GDM1 (cell line): Measurements from ENCODE around the gene ARHGAP25.
A peak's percentile ranks its signal among the peaks of the same experiment; 100 is the strongest.

Source experiments
- DNase-seq: peaks from one replicate; lab custom pipeline; 2025; lab: John Stamatoyannopoulos, UW

ARHGAP25 gene

DNA sequence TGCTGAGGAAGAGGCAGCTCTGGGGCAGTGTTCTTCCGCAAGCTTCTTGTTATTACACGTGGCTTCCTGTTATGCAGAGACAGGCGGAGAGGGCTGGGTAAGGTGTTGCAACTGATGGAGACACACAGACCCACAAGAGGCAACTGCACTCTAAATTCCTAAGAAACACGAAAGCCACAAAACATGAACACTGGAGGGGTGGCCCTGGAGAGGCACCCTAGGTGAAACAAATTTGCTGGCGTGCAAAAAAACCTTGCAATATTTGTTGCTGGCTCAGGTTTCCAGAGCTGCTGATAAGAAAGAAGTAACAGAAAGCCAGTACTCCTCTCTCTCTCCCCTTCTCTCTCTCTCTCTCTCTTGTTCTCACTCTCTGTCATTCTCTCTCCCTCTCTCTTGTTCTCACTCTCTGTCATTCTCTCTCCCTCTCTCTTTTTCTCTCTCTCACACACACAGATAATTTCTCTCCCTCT lies 31.8 kb downstream of the ARHGAP25 start:
- DNase-seq: peak; percentile 59

DNA sequence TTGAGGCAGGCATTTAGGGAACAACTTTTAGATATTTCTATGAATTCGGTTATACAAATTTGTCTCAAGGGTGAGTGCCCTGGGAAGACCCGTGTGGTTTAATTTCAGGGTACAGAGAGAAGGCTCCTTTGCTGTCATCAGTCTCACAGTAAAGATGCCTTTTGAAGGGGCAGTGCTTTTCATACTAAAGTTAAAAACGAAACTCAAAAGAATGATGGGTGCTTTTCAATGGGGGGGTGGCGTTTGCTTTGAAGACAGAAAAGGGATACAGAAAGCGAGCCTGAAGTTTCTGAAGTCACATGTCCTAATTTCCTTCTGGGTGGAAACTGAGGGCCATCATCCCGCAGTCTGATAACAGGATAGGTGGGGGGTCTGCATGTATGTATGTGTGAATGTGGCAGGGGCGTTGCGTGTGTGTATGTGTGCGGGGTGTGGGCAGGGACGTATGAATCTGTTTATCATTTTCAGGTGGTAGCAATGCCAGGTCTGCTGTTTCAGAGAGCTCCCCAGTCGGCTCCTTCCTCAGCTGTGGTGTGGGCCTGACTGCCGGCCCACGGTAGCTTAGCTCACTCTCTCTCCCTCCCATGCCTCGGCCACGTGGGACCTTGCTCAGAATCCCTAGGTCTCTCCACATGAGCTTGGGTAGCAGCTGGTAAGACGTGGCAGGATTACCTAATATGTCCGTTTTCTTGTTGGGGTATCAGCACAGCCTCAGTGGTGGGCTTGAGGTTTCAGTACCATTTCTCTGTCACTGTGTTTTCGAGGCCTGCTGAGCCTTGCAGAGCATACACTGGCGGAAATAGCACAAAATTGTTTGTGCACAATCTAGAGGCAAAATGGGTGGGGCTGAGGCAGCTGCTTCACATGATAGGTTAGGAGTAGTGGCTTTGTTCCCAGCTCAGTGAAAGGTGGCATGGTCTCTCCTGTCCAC lies 32.7 kb downstream of the ARHGAP25 start:
- DNase-seq: no peak

DNA sequence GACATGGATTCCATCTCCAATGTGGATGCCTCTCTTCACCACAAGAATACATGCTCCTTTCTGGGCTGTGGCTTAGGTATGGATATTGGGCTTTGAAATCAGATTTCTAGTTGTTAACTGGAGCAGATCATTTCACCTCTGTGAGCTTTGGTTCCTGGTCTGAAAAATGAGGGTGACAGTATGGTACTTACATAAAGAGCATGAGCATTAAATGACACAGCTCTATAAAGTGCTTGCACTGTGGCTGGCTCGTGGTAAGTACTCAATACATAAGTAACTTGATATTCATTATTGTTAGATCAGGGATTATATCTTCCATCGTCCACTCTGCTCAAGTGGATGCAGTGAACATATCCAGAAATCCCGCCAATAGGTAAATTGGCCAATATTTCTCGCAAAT lies 33.4 kb downstream of the ARHGAP25 start:
- DNase-seq: no peak

DNA sequence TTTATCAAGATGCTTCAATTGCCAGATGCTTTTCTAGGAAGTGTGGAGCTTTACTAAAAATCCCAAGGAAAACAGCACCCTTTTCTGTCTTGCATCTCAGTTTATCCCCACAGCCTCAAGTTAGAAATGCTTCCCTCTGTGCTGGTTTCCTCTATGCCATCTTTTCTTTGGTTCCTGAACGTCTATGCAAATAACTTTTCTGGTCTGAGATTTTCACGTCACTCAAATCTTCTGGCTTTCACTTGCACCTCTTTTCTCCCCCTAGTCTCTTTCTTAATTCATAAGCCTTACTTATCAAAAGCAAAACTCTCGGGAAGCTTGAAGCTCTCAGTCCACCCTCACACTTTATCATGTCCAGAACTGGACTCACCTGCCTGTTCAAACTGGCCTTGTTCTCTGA lies 33.9 kb downstream of the ARHGAP25 start:
- DNase-seq: no peak

DNA sequence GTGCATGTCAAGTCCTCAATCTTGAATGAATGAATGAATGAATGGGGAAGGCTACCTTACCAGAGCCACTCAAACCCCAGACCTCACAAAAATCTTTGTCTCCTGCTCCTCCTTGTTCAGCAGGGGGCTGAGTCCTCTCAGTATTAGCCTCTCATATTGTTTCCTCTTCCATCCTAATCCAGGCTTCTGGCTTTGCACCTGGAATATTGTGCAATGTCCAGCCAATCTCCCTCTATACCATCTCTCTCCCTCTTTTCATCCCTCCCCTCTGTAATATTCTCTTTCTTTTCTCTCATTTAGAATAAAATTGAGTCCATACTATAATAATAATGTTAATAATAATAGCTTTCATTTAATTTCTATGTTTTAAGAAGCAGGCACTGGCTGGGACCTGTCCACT lies 34.3 kb downstream of the ARHGAP25 start:
- DNase-seq: no peak

DNA sequence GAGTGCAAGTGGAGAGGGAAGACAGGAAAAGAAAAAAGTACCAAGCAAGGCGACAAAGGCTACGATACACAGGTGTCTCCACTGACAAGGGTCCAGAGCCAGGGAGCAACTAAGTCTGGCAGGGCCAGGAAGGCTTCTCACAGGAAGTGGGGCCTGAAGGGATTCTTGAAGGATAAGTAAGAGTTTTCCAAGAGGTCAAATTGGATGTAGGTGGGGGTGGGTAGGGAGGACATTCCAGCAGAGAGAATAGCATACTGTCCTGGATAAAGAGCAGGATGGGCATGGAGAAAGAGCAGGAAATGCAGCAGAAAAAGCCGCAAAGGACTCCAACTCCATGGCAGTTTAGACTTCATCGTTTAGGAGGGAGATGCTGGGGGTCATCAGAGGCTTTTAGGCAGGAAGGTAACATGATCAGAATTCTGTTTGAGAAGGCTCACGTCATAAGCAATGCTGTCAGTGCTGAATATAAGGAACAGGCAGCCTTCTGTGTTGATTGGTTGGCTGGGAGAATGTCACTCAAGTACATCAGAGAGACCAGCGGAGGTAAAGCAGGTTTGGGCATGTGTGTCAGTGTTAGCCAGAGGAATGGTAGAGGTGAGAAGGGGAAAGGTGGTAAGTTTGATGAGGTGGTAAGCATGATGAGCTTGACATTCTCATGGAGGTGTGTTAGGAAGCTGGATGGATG lies 35.1 kb downstream of the ARHGAP25 start:
- DNase-seq: no peak

DNA sequence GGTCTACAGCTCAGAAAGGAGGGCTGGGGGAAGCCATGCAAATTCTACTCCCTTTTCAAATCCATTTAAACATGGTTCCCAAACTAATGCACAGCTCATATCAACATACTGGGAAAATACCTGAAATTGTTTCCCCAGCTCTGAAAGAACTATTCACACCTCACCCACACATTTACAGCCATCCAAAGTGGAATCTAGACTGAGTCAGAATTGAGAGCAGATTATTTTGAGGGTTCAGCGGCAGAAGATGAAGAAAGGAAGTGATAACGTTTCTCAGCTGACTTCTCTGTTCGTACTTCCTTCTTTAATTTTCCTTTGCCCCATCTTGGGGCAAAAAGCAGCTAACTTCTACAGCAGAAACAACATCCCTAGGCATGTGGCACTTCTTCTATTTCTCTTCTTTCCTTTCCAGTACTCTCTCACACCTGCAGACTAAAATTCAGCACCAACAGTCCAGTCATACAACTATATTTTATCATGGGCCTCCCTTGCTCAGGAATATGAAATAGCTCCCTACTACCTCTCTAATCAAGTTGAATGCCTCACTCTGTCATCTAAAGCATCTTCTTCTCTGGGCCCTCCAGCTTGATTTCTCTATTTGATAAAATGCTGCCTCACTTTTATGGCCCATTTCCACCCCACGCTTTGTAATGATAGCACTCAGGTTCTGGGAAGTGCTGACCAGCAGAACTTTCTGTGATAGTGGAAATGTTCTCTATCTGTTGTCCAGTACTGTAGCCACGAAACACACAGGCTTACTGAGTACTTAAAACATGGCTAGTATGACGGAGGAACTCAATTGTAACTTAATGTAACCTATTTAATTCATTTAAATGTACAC lies 35.9 kb downstream of the ARHGAP25 start:
- no peak for DNase-seq

DNA sequence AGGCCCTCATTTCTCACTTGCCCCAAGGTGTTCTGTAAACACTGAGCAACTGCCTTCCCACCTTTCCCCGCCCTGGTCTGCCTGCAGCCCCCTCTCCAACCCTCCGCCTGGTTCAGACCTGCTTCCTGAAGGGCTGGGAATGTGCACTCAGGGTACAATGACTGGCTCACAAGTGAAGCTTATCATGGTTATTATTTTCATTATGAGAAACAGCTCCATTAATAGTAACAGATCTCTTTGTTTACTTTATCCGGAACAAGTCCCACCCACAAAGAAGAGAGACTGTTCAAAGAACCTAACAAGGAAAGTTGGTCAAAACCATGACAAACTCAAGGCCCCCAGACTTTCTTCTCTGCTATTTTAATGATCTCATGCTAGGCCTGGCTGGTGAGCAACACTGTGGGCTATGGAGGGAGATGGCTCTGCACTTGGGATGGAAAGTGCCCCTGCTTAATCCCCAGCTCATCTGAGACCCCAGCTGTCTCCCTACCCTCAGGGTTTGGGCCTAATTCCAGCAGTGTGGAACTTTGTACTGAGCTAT lies 36.7 kb downstream of the ARHGAP25 start:
- DNase-seq: no peak

DNA sequence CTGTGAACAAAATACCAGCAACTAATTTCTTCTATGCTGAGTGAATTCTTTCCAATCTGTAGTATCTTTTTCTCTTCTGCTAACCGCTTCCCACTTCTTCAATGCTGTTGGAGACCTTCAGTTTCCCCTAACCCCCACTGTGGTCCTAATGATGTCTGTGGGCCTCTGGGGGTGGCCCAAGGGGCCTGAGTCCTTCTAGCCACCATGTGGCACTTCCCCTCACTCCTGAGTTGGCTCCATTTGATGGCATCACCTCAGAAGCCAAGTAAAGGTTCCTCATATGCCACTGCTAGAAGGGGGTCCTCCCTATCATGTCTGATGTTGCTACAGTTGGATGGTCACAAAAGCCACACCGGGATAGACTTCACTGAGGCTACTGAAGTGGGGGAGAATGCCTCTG lies 37.5 kb downstream of the ARHGAP25 start:
- DNase-seq: no peak

DNA sequence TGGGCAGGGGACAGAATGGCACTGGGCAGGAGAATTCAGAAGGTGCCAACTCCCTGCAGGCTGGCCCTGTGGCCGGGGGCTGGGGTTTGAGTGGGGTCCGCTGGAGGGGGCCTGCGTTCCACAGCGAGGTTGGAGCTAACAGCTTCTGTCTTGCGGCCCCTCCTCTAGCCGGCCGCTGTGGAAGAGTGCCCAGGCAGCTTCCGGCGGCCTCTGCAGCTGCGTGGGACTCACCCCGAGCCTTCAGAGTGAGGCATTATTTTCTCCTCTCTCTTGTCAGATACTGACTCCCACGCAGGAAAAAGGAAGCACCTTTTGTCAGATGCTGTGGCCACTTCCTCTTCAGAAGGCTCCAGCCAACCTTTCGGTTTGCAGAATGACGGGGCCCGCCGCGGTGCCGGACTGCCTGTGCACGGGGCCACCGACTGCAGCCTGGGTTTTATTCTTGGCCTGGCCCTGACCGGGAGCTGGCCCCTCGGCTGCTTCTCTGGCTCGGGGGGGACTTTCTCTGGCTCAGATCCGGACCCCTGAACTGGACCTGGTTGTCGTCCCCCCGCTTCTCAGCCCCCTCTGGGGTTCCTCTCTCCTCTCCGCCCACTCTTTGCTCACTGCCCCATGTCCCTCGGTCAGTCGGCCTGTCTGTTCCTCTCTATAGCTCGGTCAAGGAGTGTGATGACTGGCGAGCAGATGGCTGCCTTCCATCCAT lies 40.1 kb downstream of the ARHGAP25 start:
- peak; percentile 95 for DNase-seq

DNA sequence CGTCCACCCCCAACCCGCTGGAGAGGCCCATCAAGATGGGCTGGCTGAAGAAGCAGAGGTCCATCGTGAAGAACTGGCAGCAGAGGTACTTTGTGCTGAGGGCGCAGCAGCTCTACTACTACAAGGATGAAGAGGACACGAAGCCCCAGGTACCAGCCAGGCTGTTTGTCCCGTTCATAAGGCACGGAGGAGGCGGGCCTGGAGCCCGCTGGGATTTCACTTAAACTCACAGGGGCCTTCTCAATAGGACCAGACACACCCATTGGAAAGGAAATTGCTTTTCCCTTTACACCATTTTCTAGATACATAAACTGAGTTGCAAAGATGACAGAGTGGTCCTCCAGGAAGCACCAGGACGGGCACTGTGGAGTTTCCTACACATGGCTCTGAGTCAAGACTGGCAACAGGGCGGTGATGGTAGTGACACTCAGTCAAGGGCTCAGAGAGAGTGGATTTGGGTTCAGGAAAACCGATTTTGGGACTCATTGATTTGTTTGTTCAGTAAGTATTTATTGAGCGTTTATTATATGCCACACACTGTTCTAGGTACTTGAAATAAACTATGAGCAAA lies 40.7 kb downstream of the ARHGAP25 start:
- DNase-seq: no peak

DNA sequence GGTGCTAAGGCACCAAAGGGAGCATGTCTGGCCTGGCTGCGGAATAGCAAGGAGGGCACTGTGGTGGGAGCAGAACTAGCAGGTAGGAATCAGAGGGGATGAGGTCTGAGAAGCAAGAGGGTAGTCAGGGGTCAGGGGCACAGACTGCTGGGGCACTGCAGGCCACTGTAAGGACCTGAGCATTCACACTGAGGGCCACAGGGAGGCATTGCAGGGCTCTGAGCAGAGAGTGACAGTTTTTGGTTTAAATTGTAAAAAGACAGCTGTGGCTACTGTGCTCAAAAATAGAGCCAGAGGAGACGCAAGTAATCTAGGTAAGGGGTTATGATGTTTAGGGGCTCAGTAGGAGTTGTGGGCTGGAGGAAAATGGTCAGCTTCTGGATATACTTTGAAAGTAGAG lies 41.5 kb downstream of the ARHGAP25 start:
- DNase-seq: no peak

DNA sequence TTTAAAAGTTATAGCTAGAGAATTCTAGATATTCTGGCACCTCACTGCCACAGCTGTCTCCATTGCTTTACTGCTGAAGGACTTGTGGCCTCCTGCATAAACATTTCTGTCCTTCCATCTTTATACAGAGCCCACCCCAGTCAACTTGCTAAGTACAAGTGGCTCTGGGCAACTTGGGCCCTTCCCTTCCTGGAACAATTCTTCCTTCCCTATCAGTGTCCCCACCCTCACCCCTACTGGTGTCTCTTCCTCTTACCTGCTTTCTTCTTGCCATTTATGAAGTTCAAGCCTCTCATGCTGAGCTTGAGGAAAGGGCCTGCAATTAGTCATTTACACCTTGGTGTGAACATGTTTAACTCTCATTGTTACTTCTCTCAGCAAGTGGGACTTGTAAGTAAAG lies 45.0 kb downstream of the ARHGAP25 start:
- no peak for DNase-seq

DNA sequence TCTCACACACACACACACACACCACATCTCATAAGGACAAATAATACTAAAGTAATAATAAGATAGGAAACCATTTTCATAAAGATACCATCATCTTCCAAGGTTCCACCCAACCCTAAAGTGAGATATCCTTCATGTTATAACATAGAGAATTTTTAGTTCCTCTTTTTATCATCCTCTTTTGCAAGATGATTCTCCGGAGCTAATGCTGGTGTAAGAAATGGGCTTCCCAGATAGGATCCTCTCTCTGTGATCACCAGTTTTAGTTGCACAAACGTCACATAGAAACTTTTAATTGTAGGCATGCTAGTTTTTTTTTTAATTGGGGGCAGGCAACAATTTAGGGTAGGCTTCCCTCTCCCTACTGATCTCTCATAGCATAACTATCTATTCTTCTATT lies 49.6 kb downstream of the ARHGAP25 start:
- DNase-seq: no peak

DNA sequence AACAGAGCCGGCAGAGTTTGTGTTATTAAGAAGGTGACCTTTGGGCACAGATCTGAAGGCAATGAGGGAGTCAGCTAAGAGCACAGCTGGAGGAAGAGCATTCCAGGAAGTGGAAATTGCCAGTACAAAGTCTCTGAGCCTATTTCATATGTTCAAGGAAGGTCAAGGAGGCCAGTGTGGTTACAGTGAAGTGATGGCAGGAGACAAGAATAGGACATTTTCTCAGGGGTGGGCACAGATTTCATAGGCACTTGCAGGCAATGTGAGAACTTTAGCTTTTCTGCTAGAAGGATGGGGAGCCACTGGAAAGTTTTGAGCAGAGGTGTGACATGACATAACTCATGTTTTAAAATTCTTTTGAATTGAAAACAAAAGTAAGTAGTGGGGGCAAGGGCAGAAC lies 50.3 kb downstream of the ARHGAP25 start:
- DNase-seq: no peak

DNA sequence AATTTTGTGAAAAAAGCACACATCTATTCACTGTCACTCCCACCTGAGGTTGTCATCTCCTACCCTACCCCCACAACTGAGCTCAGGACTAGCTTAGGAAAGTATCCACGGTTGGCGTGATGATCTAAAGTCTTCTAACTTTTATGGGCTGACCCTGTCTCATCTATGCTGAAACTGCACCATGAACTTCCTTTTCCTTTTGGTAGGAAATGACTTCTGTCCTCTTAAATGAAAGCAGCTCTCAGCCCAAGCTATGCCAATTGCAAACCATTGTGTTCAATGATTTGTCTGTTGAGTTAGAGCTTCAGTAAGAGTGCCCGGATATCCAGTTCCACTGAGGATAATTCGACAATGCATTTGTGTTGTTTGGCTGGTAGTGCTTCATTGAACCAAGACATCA lies 52.7 kb downstream of the ARHGAP25 start:
- DNase-seq: no peak

DNA sequence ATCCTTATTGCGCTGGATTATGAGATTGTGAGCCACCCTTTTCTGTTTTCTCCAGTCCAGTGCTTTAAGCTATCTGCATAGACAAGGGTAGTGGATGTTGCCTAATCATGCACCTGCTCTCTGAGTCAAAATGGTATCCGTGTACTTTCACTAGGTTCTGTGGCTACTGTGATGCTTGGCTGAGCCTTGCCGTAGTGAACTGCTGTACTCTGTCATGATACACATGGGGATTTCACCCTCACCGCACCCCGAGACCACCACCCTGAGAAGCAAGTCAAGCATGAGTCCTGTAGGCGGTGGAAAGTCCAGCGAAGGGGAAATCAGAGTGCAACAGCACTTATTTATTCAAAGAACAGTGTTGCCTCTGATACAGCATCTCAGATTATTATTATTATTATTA lies 55.0 kb downstream of the ARHGAP25 start:
- no peak for DNase-seq

DNA sequence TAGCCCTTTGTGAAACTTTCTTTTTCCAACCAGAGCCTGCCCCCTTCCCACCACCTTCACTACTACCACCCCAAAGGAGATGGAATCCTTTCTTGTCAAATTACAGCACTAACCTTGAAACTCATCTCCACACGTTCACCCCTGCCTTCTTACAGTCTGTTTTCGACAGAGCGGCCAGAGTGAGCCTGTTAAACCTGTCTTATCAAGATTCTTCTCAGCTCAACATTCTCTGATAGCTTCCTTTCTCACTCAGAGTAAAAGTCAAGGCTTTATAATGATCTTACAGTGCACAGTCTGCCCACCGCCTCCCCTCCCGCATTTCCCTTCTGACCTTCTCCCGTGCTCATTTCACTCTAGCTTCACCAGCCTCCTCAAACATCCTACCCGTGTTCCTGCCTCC lies 56.0 kb downstream of the ARHGAP25 start:
- DNase-seq: no peak

DNA sequence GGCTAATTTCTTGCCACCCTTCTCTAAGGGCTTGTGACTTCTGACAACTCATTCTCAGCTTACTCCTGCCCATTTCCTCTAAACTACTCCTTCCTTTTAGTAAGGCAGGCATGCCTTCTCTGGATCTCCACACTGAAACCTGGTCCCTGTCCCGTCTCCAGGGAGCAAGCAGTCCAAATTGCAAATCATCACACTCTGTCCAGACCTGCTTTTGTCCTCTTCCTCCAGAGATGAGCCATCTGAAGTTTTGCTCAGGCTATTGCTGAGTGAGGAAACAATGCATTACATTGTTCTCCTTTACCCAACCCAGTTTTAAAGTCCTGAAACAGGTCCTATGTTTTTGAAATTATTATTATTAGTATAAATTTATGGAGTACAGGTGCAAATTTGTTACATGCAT lies 57.3 kb downstream of the ARHGAP25 start:
- DNase-seq: no peak

DNA sequence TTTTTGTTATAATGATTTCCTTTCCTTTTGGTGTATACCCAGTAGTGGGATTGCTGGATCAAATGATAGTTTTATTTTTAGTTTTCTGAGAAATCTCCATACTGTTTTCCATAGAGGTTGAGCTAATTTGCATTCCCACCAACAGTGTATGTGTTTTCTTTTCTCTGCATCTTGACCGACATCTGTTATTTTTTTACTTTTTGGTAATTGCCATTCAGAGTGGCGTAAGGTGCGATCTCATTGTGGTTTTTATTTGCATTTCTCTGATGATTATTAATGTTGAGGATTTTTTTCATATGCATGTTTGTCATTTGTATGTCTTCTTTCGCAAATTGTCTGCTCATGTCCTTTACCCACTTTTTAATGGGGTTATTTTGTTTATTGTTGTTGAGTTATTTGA lies 58.1 kb downstream of the ARHGAP25 start:
- no peak for DNase-seq

DNA sequence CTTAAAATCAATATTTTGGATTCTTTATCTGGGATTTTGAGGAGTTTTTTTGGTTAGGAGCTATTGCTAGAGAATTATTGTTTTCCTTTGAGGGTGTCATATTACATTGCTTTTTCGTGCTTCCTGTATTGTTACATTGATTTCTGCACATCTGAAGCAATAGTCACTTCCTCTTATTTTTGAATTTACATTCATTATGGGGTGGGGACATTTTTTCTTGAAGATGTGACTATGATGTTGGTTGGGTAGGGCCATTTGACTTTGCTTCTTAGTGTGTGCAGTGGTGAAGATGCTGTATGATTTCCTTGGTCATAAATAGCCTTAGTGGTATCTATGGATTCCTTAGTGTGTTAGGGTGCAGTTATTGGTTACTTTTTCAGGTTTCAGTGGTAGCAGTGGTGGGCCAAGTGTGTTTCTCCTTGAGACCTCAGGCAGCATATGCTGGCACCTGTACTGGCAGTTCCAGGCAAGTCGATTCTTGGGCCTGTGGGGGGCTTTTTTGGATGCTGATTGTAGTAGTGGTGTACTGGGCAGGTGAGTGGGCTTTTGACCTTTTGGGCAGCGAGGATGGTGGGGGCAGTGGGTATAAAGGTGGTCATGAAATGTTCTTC lies 61.8 kb downstream of the ARHGAP25 start:
- no peak for DNase-seq
